Spleen (tissue), 13 donors: Measurements from ENCODE around the gene C19orf85. TPM values are rescaled to one million over a fixed set of nuclear protein-coding genes. Genes with fewer than 3 reads are reported as not detected.
A peak's percentile ranks its signal among the peaks of the same experiment; 100 is the strongest.

Experiments
- DNase-seq: peaks from one replicate; pipeline ENCODE4 v3.0.0-alpha.2; 2020
- H3K27ac ChIP-seq, 8 donors: fragments of 200-600 bp; sonication (generic) in 7 of 8; 1 replicate in 4 of 8; 2 replicates in 4 of 8; pipeline versions ENCODE4 v1.5.0 to v1.8.0; 2016 to 2021; ENCODE audit warnings: inconsistent platforms in 4 of 8, mild to moderate bottlenecking in 4 of 8, moderate library complexity in 1 of 8
- H3K27me3 ChIP-seq, 7 donors: fragments of 200-600 bp; sonication (generic) in 6 of 7; replicated peaks in 1 of 7; 1 replicate in 4 of 7; 2 replicates in 3 of 7; pipeline versions ENCODE4 v1.5.0 to v1.8.0; 2016 to 2021; ENCODE audit warnings: inconsistent platforms in 3 of 7, mild to moderate bottlenecking in 1 of 7
- H3K36me3 ChIP-seq, 6 donors: fragments of 200-600 bp; sonication (generic) in 5 of 6; 1 replicate in 4 of 6; 2 replicates in 2 of 6; pipeline versions ENCODE4 v1.5.0 to v1.8.0; 2016 to 2021; ENCODE audit warnings: inconsistent platforms in 2 of 6
- H3K4me1 ChIP-seq, 6 donors: fragments of 200-600 bp; sonication (generic) in 5 of 6; 1 replicate in 3 of 6; 2 replicates in 3 of 6; pipeline versions ENCODE4 v1.5.0 to v1.8.0; 2016 to 2021; ENCODE audit warnings: inconsistent platforms in 3 of 6
- H3K4me3 ChIP-seq, 8 donors: fragments of 200-600 bp; sonication (generic) in 7 of 8; 1 replicate in 4 of 8; 2 replicates in 4 of 8; pipeline versions ENCODE4 v1.5.0 to v1.8.0; 2016 to 2021; ENCODE audit warnings: inconsistent platforms in 4 of 8, mild to moderate bottlenecking in 4 of 8, moderate library complexity in 2 of 8
- H3K9me3 ChIP-seq, 8 donors: fragments of 200-600 bp; sonication (generic) in 7 of 8; 1 replicate in 4 of 8; 2 replicates in 4 of 8; pipeline versions ENCODE4 v1.5.0 to v1.8.0; 2016 to 2021; ENCODE audit warnings: inconsistent platforms in 4 of 8
- POLR2A ChIP-seq, 3 donors: fragments of 450-650 bp; IDR thresholded peaks; one replicate each; pipeline ENCODE4 v1.5.1; 2017; ENCODE audit warnings: antibody characterized with exemption in 3 of 3, mild to moderate bottlenecking in 1 of 3
- POLR2AphosphoS5 ChIP-seq, 3 donors: sonication (generic); formaldehyde crosslinking; IDR thresholded peaks; one replicate each; pipeline ENCODE4 v1.5.1; 2017; ENCODE audit warnings: antibody characterized with exemption in 3 of 3
- WGBS, 5 donors: extraction: QIAGEN DNeasy Blood & Tissue Kit in 3 of 5; methylation state at CpG; one replicate each; pipeline versions ENCODE4 v1.1.5 to v1.1.7; 2013 to 2018; 5-methylcytosine and 5-hydroxymethylcytosine counted together
- intact Hi-C: fragments of 100-400 bp; cut with DNase I; formaldehyde crosslinking; loops from one replicate; pipeline ENCODE4 v1.15.0; 2023; ENCODE audit warnings: low total_unique reads
- long read RNA-seq, 2 donors: transcript quantifications; one replicate each; lab custom pipeline, GENCODE V29; 2026
- polyA plus RNA-seq, 3 donors: library from polyadenylated mRNA; stranded (reverse); fragments of 200-250 nt; gene quantifications; one replicate each; pipeline ENCODE4 v1.2.1, GENCODE V29; 2013
- total RNA-seq, 7 donors: library from RNA; depleted of rRNA in 3 of 7; stranded (reverse); fragments of >200 nt in 3 of 7; fragmentation: NEBNext Ultra II Directional in 4 of 7; extraction: Animal tissue kit (Norgen Biotek cat#: 25700) in 4 of 7; gene quantifications; one replicate each; pipeline versions ENCODE4 v1.1.0 to v1.2.1, GENCODE V29; 2016 to 2021
- TF ChIP-seq, protein P1 (sequence below), 11 experiments: fragments of 200-600 bp in 7 of 11; fragments of 450-650 bp in 4 of 11; sonication (generic) in 4 of 11; IDR thresholded peaks in 8 of 11; conservative IDR thresholded peaks in 3 of 11; 1 replicate in 7 of 11; 2 replicates in 4 of 11; pipeline versions ENCODE4 v1.4.0 to v1.8.0; 2016 to 2021; ENCODE audit warnings: antibody characterized with exemption in 11 of 11, inconsistent platforms in 4 of 11, mild to moderate bottlenecking in 1 of 11
- donor health status: healthy with polysubstance abuse.
- donor health status: DM: no; HTN: no; CAD: no; lungs with moderate emphysema.
- donor health status: DM: no; HTN: no; CAD: no.
- donor health status: Bipolar disorder and iron deficiency.
- donor health status: healthy.
- donor health status: DM: no; HTN: no; CAD: no.
- donor health status: DM: yes; HTN: yes; CAD: no.

Gene C19orf85
- not detected for total RNA-seq
- polyA plus RNA-seq = not detected
- long read RNA-seq, donor 1 = 0 reads
- long read RNA-seq, donor 2 = 0 reads

DNA sequence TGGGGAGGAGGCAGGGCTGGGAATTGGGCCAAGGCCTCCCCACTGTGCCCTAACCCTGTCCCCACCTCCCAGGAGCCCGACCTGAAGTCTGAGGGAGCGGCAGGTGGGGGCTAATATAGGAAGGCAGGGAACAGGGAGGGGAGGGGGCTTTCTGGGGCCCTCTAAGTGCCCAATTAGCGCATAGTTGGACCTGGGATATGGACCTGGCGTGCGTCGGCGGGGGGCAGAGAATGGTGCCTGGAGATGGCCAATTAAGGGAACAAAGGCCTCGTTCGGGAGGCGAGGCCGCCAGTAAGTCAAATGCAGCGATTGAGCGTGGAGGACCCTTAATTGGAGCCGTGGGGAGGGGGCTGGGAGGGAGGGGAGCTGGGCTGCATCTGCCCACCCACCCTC lies at the start of gene C19orf85:
C19orf85 (minus strand) TSS at position 90 of the 393 bp plus-strand sequence. CDS start 197 bp downstream, outside the sequence.
- intact Hi-C loops = no loop called here
- WGBS, 5 donors = 72 to 83% (median 81%) methylated on average over 14 of the region's 14 CpGs
- TF ChIP-seq, protein P1, sequence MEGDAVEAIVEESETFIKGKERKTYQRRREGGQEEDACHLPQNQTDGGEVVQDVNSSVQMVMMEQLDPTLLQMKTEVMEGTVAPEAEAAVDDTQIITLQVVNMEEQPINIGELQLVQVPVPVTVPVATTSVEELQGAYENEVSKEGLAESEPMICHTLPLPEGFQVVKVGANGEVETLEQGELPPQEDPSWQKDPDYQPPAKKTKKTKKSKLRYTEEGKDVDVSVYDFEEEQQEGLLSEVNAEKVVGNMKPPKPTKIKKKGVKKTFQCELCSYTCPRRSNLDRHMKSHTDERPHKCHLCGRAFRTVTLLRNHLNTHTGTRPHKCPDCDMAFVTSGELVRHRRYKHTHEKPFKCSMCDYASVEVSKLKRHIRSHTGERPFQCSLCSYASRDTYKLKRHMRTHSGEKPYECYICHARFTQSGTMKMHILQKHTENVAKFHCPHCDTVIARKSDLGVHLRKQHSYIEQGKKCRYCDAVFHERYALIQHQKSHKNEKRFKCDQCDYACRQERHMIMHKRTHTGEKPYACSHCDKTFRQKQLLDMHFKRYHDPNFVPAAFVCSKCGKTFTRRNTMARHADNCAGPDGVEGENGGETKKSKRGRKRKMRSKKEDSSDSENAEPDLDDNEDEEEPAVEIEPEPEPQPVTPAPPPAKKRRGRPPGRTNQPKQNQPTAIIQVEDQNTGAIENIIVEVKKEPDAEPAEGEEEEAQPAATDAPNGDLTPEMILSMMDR (IDR thresholded peaks at IDR 0.05 in 8 of 11, conservative IDR thresholded peaks at IDR 0.05 in 3 of 11) = no peak
- TF ChIP-seq POLR2A (IDR thresholded peaks at IDR 0.05) (no peak), POLR2AphosphoS5 (IDR thresholded peaks at IDR 0.05) (no peak)
- Histone ChIP-seq H3K27me3 (no peaks in the 10 kb centered on the region), H3K4me1 (peaks cover 4 to 40% (median 33%) of the 10 kb centered on the region in 6 donors), H3K9me3 (no peaks in the 10 kb centered on the region), H3K27ac (no peak within 1 kb of the TSS), H3K36me3 (no peaks in the 10 kb centered on the region), H3K4me3 (no peak within 1 kb of the TSS)
- no peak for DNase-seq

DNA sequence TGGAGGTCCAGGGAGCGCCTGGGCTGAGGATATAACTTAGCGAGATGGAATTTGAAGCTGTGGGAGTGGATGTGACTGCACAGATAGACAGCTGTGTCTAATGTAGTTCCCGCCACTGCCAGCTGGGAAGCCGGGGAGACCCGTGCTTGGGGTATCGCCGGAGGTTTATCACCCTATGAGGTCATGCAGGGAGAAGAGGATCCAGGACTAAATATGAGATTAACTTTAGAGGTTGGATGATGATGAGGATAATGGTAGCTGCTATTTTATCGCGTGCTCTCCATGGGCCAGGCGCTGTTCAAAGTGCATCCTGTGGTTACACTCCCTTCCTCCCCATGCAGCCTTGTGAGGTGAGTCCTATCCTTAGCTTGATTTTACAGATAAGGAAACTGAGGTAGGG lies 43.6 kb upstream of the C19orf85 start:
- Histone ChIP-seq H3K4me1 (peaks cover 4 to 20% (median 14%) of the 10 kb centered on the region in 6 donors), H3K27ac (no peak overlapping the region), H3K36me3 (peaks cover 0 to 2% (median 0%) of the 10 kb centered on the region in 6 donors), H3K9me3 (no peaks in the 10 kb centered on the region), H3K4me3 (no peak overlapping the region), H3K27me3 (peaks cover 0 to 10% (median 0%) of the 10 kb centered on the region in 7 donors)
- 70 to 83% (median 76%) methylated on average over 10 of the region's 10 CpGs for WGBS, 5 donors
- TF ChIP-seq, protein P1 (IDR thresholded peaks at IDR 0.05 in 8 of 11, conservative IDR thresholded peaks at IDR 0.05 in 3 of 11) = no peak
- TF ChIP-seq POLR2AphosphoS5 (IDR thresholded peaks at IDR 0.05) (no peak), POLR2A (IDR thresholded peaks at IDR 0.05) (no peak)
- intact Hi-C loops = loop anchor here (10.0 kb wide), 1 partner anchor 363 kb away; the partner anchor contains the start of gene TNNT1
- DNase-seq = no peak

DNA sequence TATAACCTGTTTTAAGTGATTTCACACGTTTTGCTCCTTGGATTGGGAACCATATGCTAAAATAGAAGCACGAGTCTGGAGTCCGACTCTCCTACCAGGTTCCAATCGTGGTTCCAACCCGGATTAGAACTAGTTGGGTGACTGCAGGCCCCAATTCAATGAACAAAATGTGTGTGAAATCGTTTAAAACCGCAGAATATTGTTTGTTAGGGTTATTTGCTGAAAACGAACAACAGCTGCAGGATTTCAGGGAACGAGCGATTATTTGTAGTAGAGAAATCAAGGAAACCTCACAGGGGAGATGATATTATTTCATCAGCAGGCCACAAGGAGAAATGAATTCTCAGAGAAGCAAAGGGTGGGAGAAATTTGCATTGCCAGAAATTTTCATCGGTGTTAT lies 40.4 kb upstream of the C19orf85 start:
- peaks cover 4 to 19% (median 15%) of the 10 kb centered on the region in 6 donors for H3K4me1 ChIP-seq
- no peaks in the 10 kb centered on the region for H3K27me3 ChIP-seq
- 84 to 87% (median 85%) methylated on average over 11 of the region's 11 CpGs for WGBS, 5 donors
- peaks cover 0 to 20% (median 0%) of the 10 kb centered on the region in 6 donors for H3K36me3 ChIP-seq
- intact Hi-C loops = loop anchor here (2.0 to 10.0 kb wide), 2 partner anchors 38 to 360 kb away; partner anchors contain the start of gene TNNT1
- H3K4me3 ChIP-seq = no peak overlapping the region
- no peak overlapping the region for H3K27ac ChIP-seq
- TF ChIP-seq, protein P1 (IDR thresholded peaks at IDR 0.05 in 8 of 11, conservative IDR thresholded peaks at IDR 0.05 in 3 of 11) = no peak
- TF ChIP-seq POLR2A (IDR thresholded peaks at IDR 0.05) (no peak), POLR2AphosphoS5 (IDR thresholded peaks at IDR 0.05) (no peak)
- no peaks in the 10 kb centered on the region for H3K9me3 ChIP-seq
- no peak for DNase-seq

DNA sequence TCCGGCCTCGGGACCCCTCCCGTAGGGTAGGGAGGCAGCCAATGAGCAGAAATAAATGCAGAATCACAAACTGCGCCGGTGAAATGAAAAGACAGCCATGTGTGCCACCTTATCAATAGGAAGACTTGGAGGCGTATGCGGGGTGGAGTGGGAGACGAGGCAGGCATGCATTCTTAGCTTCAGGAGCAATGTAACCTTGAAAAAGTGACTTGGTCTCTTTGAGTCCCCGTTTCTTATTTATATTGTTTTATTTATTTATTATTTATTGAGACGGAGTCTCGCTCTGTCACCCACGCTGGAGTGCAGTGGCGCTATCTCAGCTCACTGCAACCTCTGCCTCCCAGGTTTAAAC lies 39.7 kb upstream of the C19orf85 start:
- H3K27ac ChIP-seq = peak overlapping the region; percentile 66 to 93 (median 86)
- peaks cover 0 to 25% (median 0%) of the 10 kb centered on the region in 6 donors for H3K36me3 ChIP-seq
- no peaks in the 10 kb centered on the region for H3K9me3 ChIP-seq
- TF ChIP-seq POLR2AphosphoS5 (IDR thresholded peaks at IDR 0.05) (no peak), POLR2A (IDR thresholded peaks at IDR 0.05) (no peak)
- TF ChIP-seq, protein P1 (IDR thresholded peaks at IDR 0.05 in 8 of 11, conservative IDR thresholded peaks at IDR 0.05 in 3 of 11) = peak in 3 of 11 experiments; percentile 24 to 31 (median 25)
- intact Hi-C loops = loop anchor here (2.0 to 10.0 kb wide), 2 partner anchors 37 to 359 kb away; partner anchors contain the start of gene TNNT1
- H3K4me3 ChIP-seq = peak overlapping the region in 7 of 8 donors; percentile 40 to 72 (median 49)
- H3K27me3 ChIP-seq = no peaks in the 10 kb centered on the region
- DNase-seq = no peak
- 33 to 39% (median 34%) methylated on average over 13 of the region's 13 CpGs for WGBS, 5 donors
- peaks cover 4 to 17% (median 15%) of the 10 kb centered on the region in 6 donors for H3K4me1 ChIP-seq
